GM23248 (cell line): Measurements from ENCODE around the gene TPI1. TPM values are rescaled to one million over a fixed set of nuclear protein-coding genes. Genes with fewer than 3 reads are reported as not detected.
A peak's percentile ranks its signal among the peaks of the same experiment; 100 is the strongest.

Source experiments
- DNase-seq: peaks from one replicate; pipeline ENCODE4 v3.0.0-alpha.2; 2015
- H2AFZ ChIP-seq: fragments of 200-600 bp; sonication (generic); 2 replicates; pipeline ENCODE4 v1.6.1; 2016; ENCODE audit warnings: antibody characterized with exemption
- H3F3A ChIP-seq: fragments of 200-600 bp; sonication (generic); 2 replicates; pipeline ENCODE4 v1.6.1; 2016; ENCODE audit warnings: mild to moderate bottlenecking, antibody characterized with exemption, mixed run types; ENCODE audit not compliant: insufficient read depth
- H3K27ac ChIP-seq: fragments of 200-600 bp; sonication (generic); 2 replicates; pipeline ENCODE4 v1.5.1; 2016; ENCODE audit warnings: mild to moderate bottlenecking
- H3K27me3 ChIP-seq: fragments of 200-600 bp; sonication (generic); replicated peaks from 2 replicates; pipeline ENCODE4 v1.6.1; 2016; ENCODE audit warnings: mild to moderate bottlenecking; ENCODE audit not compliant: insufficient read depth
- H3K36me3 ChIP-seq: fragments of 200-600 bp; sonication (generic); 2 replicates; pipeline ENCODE4 v1.6.1; 2016; ENCODE audit warnings: low read depth, mild to moderate bottlenecking
- H3K4me1 ChIP-seq: fragments of 200-600 bp; sonication (generic); 2 replicates; pipeline ENCODE4 v1.6.1; 2016; ENCODE audit warnings: mild to moderate bottlenecking; ENCODE audit not compliant: insufficient read depth
- H3K4me2 ChIP-seq: fragments of 200-600 bp; sonication (generic); one replicate; pipeline ENCODE4 v1.6.1; 2016; ENCODE audit warnings: mild to moderate bottlenecking; ENCODE audit not compliant: unreplicated experiment
- H3K4me3 ChIP-seq: fragments of 200-600 bp; sonication (generic); 2 replicates; pipeline ENCODE4 v1.5.1; 2016; ENCODE audit warnings: mild to moderate bottlenecking
- H3K79me2 ChIP-seq: fragments of 200-600 bp; sonication (generic); 2 replicates; pipeline ENCODE4 v1.6.1; 2016; ENCODE audit warnings: mild to moderate bottlenecking; ENCODE audit not compliant: insufficient read depth
- H3K9ac ChIP-seq: fragments of 200-600 bp; sonication (generic); 2 replicates; pipeline ENCODE4 v1.6.1; 2016; ENCODE audit warnings: mild to moderate bottlenecking
- H3K9me2 ChIP-seq: fragments of 200-600 bp; sonication (generic); 2 replicates; pipeline ENCODE4 v1.6.1; 2016; ENCODE audit warnings: mixed run types, mild to moderate bottlenecking, moderate library complexity; ENCODE audit not compliant: insufficient read depth
- H3K9me3 ChIP-seq: fragments of 200-600 bp; sonication (generic); one replicate; pipeline ENCODE4 v1.6.1; 2017; ENCODE audit warnings: low read depth
- H4K20me1 ChIP-seq: fragments of 200-600 bp; sonication (generic); 2 replicates; pipeline ENCODE4 v1.6.0; 2016; ENCODE audit not compliant: insufficient read depth
- EZH2 ChIP-seq: fragments of 200-600 bp; sonication (generic); IDR thresholded peaks from 2 replicates; pipeline ENCODE4 v1.6.1; 2018; ENCODE audit warnings: antibody characterized with exemption, mild to moderate bottlenecking; ENCODE audit not compliant: insufficient read depth, poor library complexity, severe bottlenecking
- EZH2phosphoT487 ChIP-seq: fragments of 200-600 bp; sonication (generic); IDR thresholded peaks from 2 replicates; pipeline ENCODE4 v1.6.1; 2018; ENCODE audit warnings: antibody characterized with exemption, moderate library complexity, mild to moderate bottlenecking, low read depth; ENCODE audit not compliant: insufficient read depth
- WGBS, 2 experiments: methylation state at CpG; one replicate each; pipeline ENCODE4 v1.1.6; 2015 to 2017; ENCODE audit warnings: low lambda C conversion rate in 2 of 2, low coverage in 1 of 2; ENCODE audit errors: missing lambda C conversion rate in 2 of 2; 5-methylcytosine and 5-hydroxymethylcytosine counted together
- in situ Hi-C: fragments of 300-500 bp; cut with MboI; formaldehyde crosslinking; loops from 2 replicates; pipeline ENCODE4 v1.15.0; 2020
- polyA plus RNA-seq: library from polyadenylated mRNA; unstranded; fragments of >200 nt; fragmentation: Nextera tagmentation; extraction: Ambion mirVana; gene quantifications from 2 replicates; pipeline ENCODE4 v1.2.1, GENCODE V29; 2016
- total RNA-seq: library from RNA; depleted of rRNA; stranded (reverse); fragments of >200 nt; shearing (Covaris generic); gene quantifications from 2 replicates; pipeline ENCODE4 v1.2.3, GENCODE V29; 2014

TPI1 gene
- total and polyA plus RNA-seq, 2 experiments from 2014 or later = 1,799 to 1,936 TPM

DNA sequence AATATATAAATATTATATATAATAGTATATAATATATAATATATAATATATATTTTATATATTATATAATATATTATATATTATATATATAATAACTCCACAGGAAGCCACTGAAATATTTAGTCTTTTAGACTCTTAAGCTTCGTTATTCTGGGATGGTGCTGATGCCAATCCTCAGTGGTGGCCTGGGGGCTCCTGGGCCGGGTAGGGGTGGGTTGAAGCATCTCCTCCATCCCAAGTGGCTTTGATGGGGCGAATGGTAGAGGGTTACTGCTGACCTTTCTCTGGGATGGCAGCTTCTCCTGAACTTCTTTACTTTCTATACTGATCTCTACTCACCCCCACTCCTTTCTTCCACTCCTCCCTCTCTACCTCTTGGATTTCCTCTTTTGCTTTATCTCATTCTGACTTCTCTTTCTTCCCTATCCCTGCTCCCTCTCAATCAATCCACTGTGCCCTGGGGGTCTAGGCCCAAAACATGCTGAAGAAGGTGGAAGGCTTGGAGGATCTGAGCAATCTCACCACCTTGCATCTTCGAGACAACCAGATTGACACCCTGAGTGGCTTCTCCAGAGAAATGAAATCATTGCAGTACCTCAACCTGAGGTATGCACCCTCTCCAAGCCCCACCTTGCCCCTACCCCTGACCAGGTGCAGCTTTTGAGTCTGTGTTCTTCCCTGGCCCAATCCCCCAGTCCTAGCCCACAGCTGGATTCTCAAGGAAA is 42.3 kb downstream of the TPI1 start:
- Histone ChIP-seq H3K79me2 (no peaks in the 10 kb centered on the region), H3K4me2 (no peak overlapping the region), H2AFZ (no peak overlapping the region), H3K4me3 (no peak overlapping the region), H3K9me2 (no peaks in the 10 kb centered on the region), H3K4me1 (peaks cover 7% of the 10 kb centered on the region; the same call in 1 of the 2 replicates), H4K20me1 (no peaks in the 10 kb centered on the region), H3K36me3 (no peaks in the 10 kb centered on the region), H3K27ac (no peak overlapping the region), H3K27me3 (no peaks in the 10 kb centered on the region), H3F3A (no peaks in the 10 kb centered on the region), H3K9ac (no peak overlapping the region), H3K9me3 (no peaks in the 10 kb centered on the region)
- 48 to 62% methylated on average over 4 of the region's 4 CpGs for WGBS, 2 experiments
- no peak for DNase-seq
- TF ChIP-seq EZH2 (no peak), EZH2phosphoT487 (no peak)
- in situ Hi-C loops = no loop called here

DNA sequence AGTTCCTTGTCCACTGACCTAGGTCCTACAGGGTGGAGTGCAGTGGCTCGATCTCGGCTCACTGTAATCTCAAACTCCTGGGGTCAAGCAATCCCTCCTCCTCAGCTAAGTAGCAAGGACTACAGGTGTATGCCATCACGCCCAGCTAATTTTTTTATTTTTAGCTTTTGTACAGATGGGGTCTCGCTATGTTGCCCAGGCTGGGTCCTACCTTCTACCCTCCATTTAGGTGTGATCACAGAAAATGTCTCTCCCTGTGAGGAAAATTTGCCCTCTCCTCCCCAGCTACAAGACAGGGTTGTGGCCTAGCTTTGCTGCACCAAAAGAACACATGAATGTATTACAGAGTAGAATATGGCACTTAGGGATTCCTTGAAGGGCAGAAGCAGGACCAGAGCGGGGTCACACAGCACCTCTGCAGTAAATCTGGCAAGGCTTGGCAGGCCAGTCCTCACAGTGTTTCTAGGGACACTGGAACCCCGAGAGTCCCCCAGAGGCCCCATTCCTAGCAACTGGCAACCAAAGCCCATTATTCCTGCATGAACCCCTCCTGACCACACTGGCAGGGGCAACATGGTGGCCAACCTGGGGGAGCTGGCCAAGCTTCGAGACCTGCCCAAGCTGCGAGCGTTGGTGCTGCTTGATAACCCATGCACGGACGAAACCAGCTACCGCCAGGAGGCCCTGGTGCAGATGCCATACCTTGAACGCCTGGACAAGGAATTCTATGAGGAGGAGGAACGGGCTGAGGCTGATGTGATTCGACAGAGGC is 45.0 kb downstream of the TPI1 start:
- Histone ChIP-seq H3K9me3 (no peaks in the 10 kb centered on the region), H3K36me3 (no peaks in the 10 kb centered on the region), H3K4me3 (no peak overlapping the region), H3K9me2 (no peaks in the 10 kb centered on the region), H3K27ac (no peak overlapping the region), H3K4me2 (no peak overlapping the region), H3K4me1 (peaks cover 10% of the 10 kb centered on the region; the same call in 1 of the 2 replicates), H3K27me3 (no peaks in the 10 kb centered on the region), H2AFZ (no peak overlapping the region), H4K20me1 (no peaks in the 10 kb centered on the region), H3K9ac (no peak overlapping the region), H3F3A (no peaks in the 10 kb centered on the region), H3K79me2 (peaks cover 11% of the 10 kb centered on the region; the same call in 1 of the 2 replicates)
- TF ChIP-seq EZH2 = no peak
- no peak for TF ChIP-seq EZH2phosphoT487
- in situ Hi-C loops = no loop called here
- WGBS, 2 experiments = 83 to 89% methylated on average over 14 to 15 of the region's 15 CpGs
- DNase-seq = no peak

DNA sequence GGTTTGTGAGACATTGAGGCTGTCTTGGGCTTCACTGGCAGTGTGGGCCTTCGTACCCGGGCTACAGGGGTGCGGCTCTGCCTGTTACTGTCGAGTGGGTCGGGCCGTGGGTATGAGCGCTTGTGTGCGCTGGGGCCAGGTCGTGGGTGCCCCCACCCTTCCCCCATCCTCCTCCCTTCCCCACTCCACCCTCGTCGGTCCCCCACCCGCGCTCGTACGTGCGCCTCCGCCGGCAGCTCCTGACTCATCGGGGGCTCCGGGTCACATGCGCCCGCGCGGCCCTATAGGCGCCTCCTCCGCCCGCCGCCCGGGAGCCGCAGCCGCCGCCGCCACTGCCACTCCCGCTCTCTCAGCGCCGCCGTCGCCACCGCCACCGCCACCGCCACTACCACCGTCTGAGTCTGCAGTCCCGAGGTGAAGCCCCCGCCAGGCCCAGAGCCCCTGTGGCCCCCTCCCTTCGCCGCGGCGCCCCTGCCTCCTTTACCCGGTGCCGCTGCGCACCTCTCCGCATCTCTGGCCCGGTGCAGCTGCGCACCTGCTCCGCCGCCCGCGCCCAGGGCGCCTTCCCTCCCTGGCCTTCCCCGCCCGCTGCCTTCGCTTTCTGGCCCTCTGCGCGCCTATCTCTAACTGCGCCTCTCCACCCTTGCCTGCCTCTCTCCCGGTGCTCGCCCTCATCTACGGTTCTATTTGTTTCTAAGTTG is 47.1 kb downstream of the TPI1 start, which contains the start of gene ENO2:
Gene ENO2, plus strand, starts transcription at position 335 of the 701 bp plus-strand sequence. CDS start 1,253 bp downstream, outside the sequence.
- in situ Hi-C loops = no loop called here
- no peaks in the 10 kb centered on the region for H3K27me3 ChIP-seq

More for the DNA sequence above, 47.1 kb downstream of the TPI1 start, which contains the start of gene ENO2:
- H2AFZ ChIP-seq = peak within 1 kb of the TSS; percentile 89
- peak; percentile 92 for DNase-seq
- H3K9ac ChIP-seq = peak within 1 kb of the TSS; percentile 82
- H4K20me1 ChIP-seq = no peaks in the 10 kb centered on the region
- peaks cover 10% of the 10 kb centered on the region; the same call in 1 of the 2 replicates for H3K4me1 ChIP-seq
- peak within 1 kb of the TSS; percentile 94 for H3K4me3 ChIP-seq
- 1 to 2% methylated on average over 51 to 68 of the region's 68 CpGs for WGBS, 2 experiments
- no peaks in the 10 kb centered on the region for H3F3A ChIP-seq
- peak within 1 kb of the TSS; percentile 86 for H3K4me2 ChIP-seq
- no peaks in the 10 kb centered on the region for H3K36me3 ChIP-seq
- no peak for TF ChIP-seq EZH2
- no peak for TF ChIP-seq EZH2phosphoT487
- H3K9me2 ChIP-seq = no peaks in the 10 kb centered on the region
- H3K27ac ChIP-seq = no peak within 1 kb of the TSS
- peaks cover 11% of the 10 kb centered on the region; the same call in 1 of the 2 replicates for H3K79me2 ChIP-seq
- H3K9me3 ChIP-seq = no peaks in the 10 kb centered on the region
